Sigmoid colon (tissue), 3 donors: ENCODE results near the gene STN1.

Source experiments
- POLR2A ChIP-seq, 2 donors: fragments of 450-650 bp; IDR thresholded peaks; one replicate each; pipeline ENCODE4 v1.6.1; 2016; ENCODE audit warnings: antibody characterized with exemption in 2 of 2, mild to moderate bottlenecking in 2 of 2, moderate library complexity in 2 of 2
- TF ChIP-seq, protein P1 (sequence below), 4 experiments: fragments of 450-650 bp in 3 of 4; fragments of 200-600 bp in 1 of 4; IDR thresholded peaks; one replicate each; pipeline ENCODE4 v1.5.1; 2016 to 2019; ENCODE audit warnings: antibody characterized with exemption in 4 of 4, mild to moderate bottlenecking in 3 of 4, moderate library complexity in 2 of 4

GRCh38 chr10:103858360-103858759 is 59.6 kb downstream of the STN1 start:
- TF ChIP-seq POLR2A (IDR thresholded peaks at IDR 0.05), result no peak
- TF ChIP-seq, protein P1, sequence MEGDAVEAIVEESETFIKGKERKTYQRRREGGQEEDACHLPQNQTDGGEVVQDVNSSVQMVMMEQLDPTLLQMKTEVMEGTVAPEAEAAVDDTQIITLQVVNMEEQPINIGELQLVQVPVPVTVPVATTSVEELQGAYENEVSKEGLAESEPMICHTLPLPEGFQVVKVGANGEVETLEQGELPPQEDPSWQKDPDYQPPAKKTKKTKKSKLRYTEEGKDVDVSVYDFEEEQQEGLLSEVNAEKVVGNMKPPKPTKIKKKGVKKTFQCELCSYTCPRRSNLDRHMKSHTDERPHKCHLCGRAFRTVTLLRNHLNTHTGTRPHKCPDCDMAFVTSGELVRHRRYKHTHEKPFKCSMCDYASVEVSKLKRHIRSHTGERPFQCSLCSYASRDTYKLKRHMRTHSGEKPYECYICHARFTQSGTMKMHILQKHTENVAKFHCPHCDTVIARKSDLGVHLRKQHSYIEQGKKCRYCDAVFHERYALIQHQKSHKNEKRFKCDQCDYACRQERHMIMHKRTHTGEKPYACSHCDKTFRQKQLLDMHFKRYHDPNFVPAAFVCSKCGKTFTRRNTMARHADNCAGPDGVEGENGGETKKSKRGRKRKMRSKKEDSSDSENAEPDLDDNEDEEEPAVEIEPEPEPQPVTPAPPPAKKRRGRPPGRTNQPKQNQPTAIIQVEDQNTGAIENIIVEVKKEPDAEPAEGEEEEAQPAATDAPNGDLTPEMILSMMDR (IDR thresholded peaks at IDR 0.05), result no peak
